K562 (cell line): ENCODE data around the gene SEC14L5. TPM values are rescaled to one million over a fixed set of nuclear protein-coding genes. Genes with fewer than 3 reads are reported as not detected.
"Not testable (repeated sequence)": the region's sequence is repeated elsewhere in the genome, so short reads cannot be mapped to it uniquely, and the experiment has no call there.

ENCODE experiments used
- ATAC-seq: fragments of 200-7000 bp; cut with Tn5 transposase; 3 replicates; pipeline ENCODE4 v1.9.1; 2020; ENCODE audit warnings: moderate library complexity
- BruUV-seq: library from RNA; stranded (reverse); fragments of 400-500 nt; replicated peaks from 2 replicates; lab custom pipeline; 2021; lab: Mats Ljungman, UMichigan
- CTCF ChIA-PET: fragments of 300-600 bp; formaldehyde crosslinking; extraction: SDS; loops from one replicate; lab custom pipeline; 2021; ENCODE audit warnings: low intra/inter-chr PET ratio; lab: Yijun Ruan, JAX
- POLR2A ChIA-PET: fragments of 300-600, 350-650 bp; sonication (Branson Sonifier 250); formaldehyde crosslinking; extraction: SDS; loops from one replicate; lab custom pipeline; 2021; ENCODE audit warnings: antibody characterized with exemption, inconsistent platforms; lab: Yijun Ruan, JAX
- DNase-seq, 4 experiments: peaks; one replicate each; pipeline versions ENCODE4 v3.0.0 to v3.0.0-alpha.2; 2011 to 2018; ENCODE audit warnings: low spot score in 3 of 4, mixed read lengths in 3 of 4; ENCODE audit errors: extremely low read depth in 1 of 4
- FAIRE-seq: peaks from 2 replicates; lab custom pipeline; 2011; peaks lifted over from hg19 to GRCh38; lab: Jason Lieb, UNC
- H2AFZ ChIP-seq: 2 replicates; pipeline ENCODE4 v1.6.0; 2011; ENCODE audit warnings: low read depth, low read length, control low read depth, inconsistent platforms
- H3K27ac ChIP-seq: fragments of 200-600 bp; 3 replicates; pipeline ENCODE4 v1.8.0; 2011; ENCODE audit warnings: low read depth, mild to moderate bottlenecking, control low read depth, inconsistent platforms, low read length, moderate library complexity, mixed read lengths; ENCODE audit errors: extremely low read depth
- H3K27me3 ChIP-seq, 2 experiments: fragments of 300-600 bp in 1 of 2; 2 replicates in 1 of 2; 3 replicates in 1 of 2; pipeline versions ENCODE4 v1.6.0 to v1.8.0; 2011; ENCODE audit warnings: inconsistent platforms in 2 of 2, low read length in 2 of 2, mild to moderate bottlenecking in 1 of 2, mixed read lengths in 1 of 2, moderate library complexity in 1 of 2; ENCODE audit not compliant: control insufficient read depth in 2 of 2, insufficient read depth in 2 of 2
- H3K36me3 ChIP-seq: fragments of 300-600 bp; 3 replicates; pipeline ENCODE4 v1.8.0; 2011; ENCODE audit warnings: mild to moderate bottlenecking, low read length, inconsistent platforms; ENCODE audit not compliant: control insufficient read depth, insufficient read depth
- H3K4me1 ChIP-seq, 2 experiments: fragments of 200-600 bp in 1 of 2; replicated peaks in 1 of 2; 2 replicates in 1 of 2; 3 replicates in 1 of 2; pipeline versions ENCODE4 v1.5.1 to v1.8.0; 2011; ENCODE audit warnings: inconsistent platforms in 2 of 2, low read length in 2 of 2, mild to moderate bottlenecking in 1 of 2, mixed read lengths in 1 of 2, moderate library complexity in 1 of 2; ENCODE audit not compliant: control insufficient read depth in 2 of 2, insufficient read depth in 2 of 2
- H3K4me2 ChIP-seq: 2 replicates; pipeline ENCODE4 v1.6.1; 2011; ENCODE audit warnings: low read length, control low read depth, inconsistent platforms, mixed read lengths; ENCODE audit not compliant: insufficient read depth
- H3K4me3 ChIP-seq: fragments of 200-600 bp; sonication (generic), shearing (Covaris generic); 2 replicates; pipeline ENCODE4 v1.5.1; 2016; ENCODE audit warnings: control low read depth, inconsistent platforms
- H3K79me2 ChIP-seq: fragments of 200-600 bp; 3 replicates; pipeline ENCODE4 v1.8.0; 2011; ENCODE audit warnings: low read length, inconsistent platforms; ENCODE audit not compliant: control insufficient read depth, insufficient read depth
- H3K9ac ChIP-seq, 2 experiments: 2 replicates each; pipeline versions ENCODE4 v1.6.0 to v1.6.1; 2011; ENCODE audit warnings: low read depth in 2 of 2, low read length in 2 of 2, control low read depth in 1 of 2, inconsistent platforms in 1 of 2, mild to moderate bottlenecking in 1 of 2, mixed read lengths in 1 of 2; ENCODE audit not compliant: insufficient read depth in 1 of 2
- H3K9me1 ChIP-seq: one replicate; pipeline ENCODE4 v1.6.0; 2011; ENCODE audit warnings: inconsistent platforms, mild to moderate bottlenecking, low read length, moderate library complexity; ENCODE audit not compliant: control insufficient read depth, insufficient read depth
- H3K9me3 ChIP-seq: replicated peaks from 2 replicates; pipeline ENCODE4 v1.5.1; 2011; ENCODE audit warnings: low read depth, low read length, inconsistent platforms; ENCODE audit not compliant: control insufficient read depth, insufficient read depth
- H4K20me1 ChIP-seq: replicated peaks from 2 replicates; pipeline ENCODE4 v1.6.1; 2011; ENCODE audit warnings: low read length, inconsistent platforms, mixed read lengths; ENCODE audit not compliant: control insufficient read depth, insufficient read depth
- TBL1XR1 ChIP-seq, 2 experiments: IDR thresholded peaks; 2 replicates each; pipeline ENCODE4 v1.6.1; 2012; ENCODE audit warnings: improper control_type of control experiment in 2 of 2, low read length in 2 of 2, mild to moderate bottlenecking in 1 of 2
- ZNF512 ChIP-seq: IDR thresholded peaks from 2 replicates; pipeline ENCODE4 v1.6.1; 2016; ENCODE audit warnings: missing genetic modification characterization, missing compliant biosample characterization
- WGBS: fragments of 100-300 bp; shearing (Covaris generic); methylation state at CpG from one replicate; pipeline ENCODE4 v1.1.6; 2016; ENCODE audit warnings: low coverage, mixed read lengths; ENCODE audit not compliant: insufficient coverage; ENCODE audit errors: missing lambda C conversion rate; 5-methylcytosine and 5-hydroxymethylcytosine counted together
- in situ Hi-C: fragments of 300-500 bp; cut with MboI; formaldehyde crosslinking; loops from 4 replicates; pipeline ENCODE4 v1.15.0; 2018; ENCODE audit warnings: inconsistent platforms, mixed read lengths
- intact Hi-C: fragments of 100-400 bp; cut with micrococcal nuclease; formaldehyde crosslinking; loops from 2 replicates; pipeline ENCODE4 v1.14.2; 2022
- polyA plus RNA-seq, 8 experiments: library from polyadenylated mRNA; depleted of rRNA in 4 of 8; stranded (reverse) in 5 of 8; unstranded in 3 of 8; fragments of >200 nt; fragmentation: Nextera tagmentation in 2 of 8; fragmentation: Illumina TruSeq in 1 of 8; extraction: Ambion mirVana in 2 of 8; extraction: Trizol in 1 of 8; gene quantifications; 2 replicates each; pipeline versions ENCODE4 v1.2.1 to v1.2.3, GENCODE V29; 2011 to 2014; ENCODE audit warnings: inconsistent platforms in 1 of 8, missing spikeins in 1 of 8
- total RNA-seq, 7 experiments: library from RNA; depleted of rRNA in 6 of 7; stranded (reverse); fragments of >200 nt in 6 of 7; fragmentation: Illumina TruSeq in 2 of 7; extraction: Trizol in 2 of 7; gene quantifications; 2 replicates each; pipeline versions ENCODE4 v1.2.1 to v1.2.3, GENCODE V29; 2011 to 2021; ENCODE audit warnings: low replicate concordance in 1 of 7

The SEC14L5 gene
- total and polyA plus RNA-seq, 9 of the 15 experiments (the other 6 are each of a cell fraction or from before 2014, with no cell fraction given): 0.11 TPM; not detected in 8

- no peak for TF ChIP-seq TBL1XR1 (IDR thresholded peaks at IDR 0.05; ENCODE audit: low read length in 2 of 2)
- TF ChIP-seq ZNF512 (tag): no peak
- TF ChIP-seq, all 486 proteins: peak for 0
These were observed 85.9 kb downstream of the SEC14L5 start (continued) for GRCh38 chr16:5044011-5044540.

- H3K27ac ChIP-seq, H3K9ac ChIP-seq, in situ Hi-C loops, FAIRE-seq, H3K36me3 ChIP-seq, CTCF ChIA-PET, H2AFZ ChIP-seq, H3K9me1 ChIP-seq, H3K4me2 ChIP-seq, H3K4me3 ChIP-seq, H3K79me2 ChIP-seq, intact Hi-C loops, ATAC-seq, DNase-seq, H3K9me3 ChIP-seq, H3K4me1 ChIP-seq, BruUV-seq: not testable (repeated sequence)
- WGBS: 3% methylated on average over 11 of the region's 11 CpGs
- Histone ChIP-seq H3K27me3 (peaks cover 44 to 53% of the 10 kb centered on the region in 2 experiments), H4K20me1 (peaks cover 18% of the 10 kb centered on the region)
- POLR2A ChIA-PET: interaction anchor here (0.6 to 2.7 kb wide), 3 partner anchors 10 to 30 kb away, joined by 3 to 10 read pairs (median 4); partner anchors contain the start of gene NAGPA
These were observed 86.5 kb downstream of the SEC14L5 start for GRCh38 chr16:5044581-5044980.
